GM18507 (cell line): ENCODE data around the gene EPHB1.

Experiments used
- DNase-seq: peaks from one replicate; pipeline ENCODE4 v3.0.0; 2011; ENCODE audit warnings: low read depth; ENCODE audit not compliant: insufficient read length; ENCODE audit errors: extremely low spot score
- FAIRE-seq: peaks from 2 replicates; lab custom pipeline; 2011; peaks lifted over from hg19 to GRCh38; lab: Jason Lieb, UNC

Gene EPHB1

GRCh38 chr3:135127946-135128470 is 332.9 kb downstream of the EPHB1 start:
- no peak for DNase-seq
- FAIRE-seq: no peak

GRCh38 chr3:135128818-135129217 is 333.8 kb downstream of the EPHB1 start:
- DNase-seq (no peak), FAIRE-seq (no peak)

DNA sequence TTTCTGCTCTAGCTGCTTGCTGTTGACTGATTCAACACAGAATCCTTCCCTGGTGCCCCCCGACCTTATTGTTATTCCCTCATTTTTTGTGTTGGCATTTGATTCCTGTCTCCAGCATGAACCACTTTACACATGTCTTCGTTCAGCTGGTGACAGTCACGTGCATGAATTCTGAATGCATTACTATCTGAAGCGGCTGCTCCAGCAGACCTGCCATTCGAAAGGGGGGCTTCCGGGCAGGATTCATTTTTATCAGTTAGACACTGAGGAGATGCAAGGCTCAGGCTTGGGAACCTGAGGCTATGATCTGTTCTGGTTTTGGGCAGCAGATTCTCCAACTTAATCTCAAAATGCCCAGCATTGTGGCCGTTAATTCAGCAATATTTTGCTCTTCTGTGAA is 336.2 kb downstream of the EPHB1 start:
- FAIRE-seq (no peak), DNase-seq (no peak)

DNA sequence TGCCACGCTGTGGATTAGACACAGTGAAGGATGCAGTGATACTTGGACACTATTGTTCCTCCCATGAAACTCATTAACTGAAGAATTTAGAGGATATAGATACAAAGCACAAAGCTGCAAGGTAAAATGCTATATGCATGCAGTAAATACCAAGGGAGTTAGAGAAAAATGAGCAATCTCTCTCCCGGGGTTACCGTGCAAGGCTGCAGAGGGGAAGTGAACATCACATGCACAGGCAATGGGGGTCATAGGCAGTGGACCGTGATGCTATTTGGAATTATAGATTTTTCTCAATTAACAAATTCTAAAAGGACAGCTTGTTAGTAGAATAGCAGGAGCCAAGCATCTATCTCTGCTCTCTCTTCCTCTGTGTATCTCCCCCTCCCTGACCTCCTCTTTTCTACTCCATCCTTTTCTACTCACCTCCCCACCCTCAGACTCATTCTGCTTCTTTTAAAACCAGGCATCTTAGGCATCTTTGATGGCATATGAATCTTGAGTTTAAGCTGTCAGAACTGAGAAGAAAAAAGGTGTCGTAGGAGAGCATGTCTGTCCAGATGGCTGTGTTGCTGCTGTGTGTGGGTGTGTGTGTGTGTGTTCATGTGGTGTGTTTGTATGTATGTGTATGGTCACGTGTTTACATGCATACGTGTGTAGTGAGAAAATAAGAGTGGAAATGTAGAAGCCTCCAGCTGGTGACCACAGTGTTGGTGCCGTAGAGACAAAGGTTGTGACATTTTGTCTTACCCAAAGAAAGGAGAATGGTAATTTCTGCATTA is 339.0 kb downstream of the EPHB1 start:
- no peak for DNase-seq
- no peak for FAIRE-seq

GRCh38 chr3:135134684-135135075 is 339.6 kb downstream of the EPHB1 start:
- no peak for FAIRE-seq

GRCh38 chr3:135135445-135135844 is 340.4 kb downstream of the EPHB1 start:
- no peak for FAIRE-seq
- no peak for DNase-seq

More at GRCh38 chr3:135134684-135135075, 339.6 kb downstream of the EPHB1 start:
- DNase-seq: no peak

GRCh38 chr3:135136361-135137100 is 341.5 kb downstream of the EPHB1 start:
- DNase-seq: no peak
- FAIRE-seq: peak; percentile 24

DNA sequence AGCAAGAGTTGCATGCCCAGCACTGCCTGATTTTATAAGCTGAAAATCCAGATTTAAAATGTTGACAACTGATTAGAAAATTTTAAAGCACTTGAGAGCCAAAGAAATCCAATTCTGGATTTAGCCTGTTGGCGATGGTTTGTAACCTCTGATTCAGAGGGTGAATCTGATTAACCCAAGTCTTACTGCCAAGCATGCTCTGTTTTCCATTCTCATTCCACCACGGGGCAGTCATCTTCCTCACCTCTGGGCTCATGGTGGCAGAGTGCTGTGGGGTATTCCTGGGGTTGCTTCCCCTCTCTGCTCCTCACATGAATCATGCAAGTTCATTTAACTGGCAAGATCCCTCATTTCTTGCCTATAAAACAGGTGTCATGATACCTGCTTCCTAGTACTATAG is 342.2 kb downstream of the EPHB1 start:
- FAIRE-seq (no peak), DNase-seq (no peak)

- no peak for DNase-seq
Observed at GRCh38 chr3:135138776-135139175, 343.7 kb downstream of the EPHB1 start.

DNA sequence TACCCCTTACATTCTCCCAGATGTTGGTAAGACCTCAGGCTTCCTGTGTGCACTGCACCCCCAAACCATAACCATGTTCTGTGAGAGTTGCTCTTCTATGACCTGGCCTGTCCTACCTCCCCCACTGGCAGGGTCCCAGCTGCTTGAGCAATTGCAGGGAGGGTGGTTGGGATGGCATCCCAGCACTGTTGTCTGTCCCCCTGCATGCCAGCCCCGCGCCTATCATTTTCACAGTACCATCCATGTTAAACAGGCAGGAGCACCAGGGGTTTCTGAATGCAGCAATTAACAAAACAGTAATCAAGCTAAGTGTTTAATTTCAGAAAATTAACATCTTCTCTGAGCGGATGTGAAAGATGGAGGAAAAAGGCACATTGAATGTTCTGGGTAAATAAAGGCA is 345.5 kb downstream of the EPHB1 start:
- no peak for FAIRE-seq
- DNase-seq: no peak

More at GRCh38 chr3:135138776-135139175, 343.7 kb downstream of the EPHB1 start:
- FAIRE-seq: no peak

DNA sequence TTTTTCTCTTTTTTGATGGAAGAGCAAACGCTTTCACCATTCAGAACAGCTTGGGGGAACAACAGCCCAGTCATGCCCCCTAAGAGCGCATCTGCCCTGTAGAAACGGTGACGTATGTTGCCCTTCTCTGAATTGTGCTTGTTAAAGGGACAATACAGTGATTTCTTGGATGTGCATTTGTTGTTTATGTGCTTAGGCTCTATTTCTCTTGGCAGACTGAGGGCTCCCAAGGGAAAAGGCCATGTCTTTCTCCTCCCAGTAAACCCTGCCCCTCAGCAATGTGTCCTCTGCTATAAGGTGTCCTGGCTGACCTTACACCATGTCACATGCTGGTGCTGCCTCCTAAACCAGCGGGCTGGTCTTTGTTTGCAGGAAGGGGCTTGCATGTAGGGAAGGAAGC is 346.1 kb downstream of the EPHB1 start:
- FAIRE-seq: no peak
- DNase-seq: no peak

- DNase-seq: no peak
- no peak for FAIRE-seq
Observed at GRCh38 chr3:135141672-135142071, 346.6 kb downstream of the EPHB1 start.

DNA sequence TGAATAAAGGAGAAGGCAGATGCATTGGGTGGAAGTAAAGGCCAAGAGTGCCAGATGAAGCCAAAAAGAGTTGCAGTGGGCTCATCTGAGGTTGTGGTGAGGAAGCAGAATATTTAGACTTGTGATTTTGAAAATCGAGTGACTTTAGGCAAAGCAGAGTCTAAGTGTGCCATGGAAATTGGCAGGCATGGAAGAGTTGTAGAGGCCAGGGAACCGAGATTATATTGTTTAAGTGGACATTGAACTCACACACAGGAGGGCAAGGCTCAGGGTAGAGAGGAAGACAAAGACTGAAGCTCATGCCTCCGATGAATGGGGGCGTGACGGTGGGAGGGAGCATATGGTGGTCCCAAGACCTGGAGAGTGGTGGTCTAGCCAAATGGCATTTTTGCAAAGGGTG is 347.5 kb downstream of the EPHB1 start:
- FAIRE-seq (no peak), DNase-seq (no peak)

DNA sequence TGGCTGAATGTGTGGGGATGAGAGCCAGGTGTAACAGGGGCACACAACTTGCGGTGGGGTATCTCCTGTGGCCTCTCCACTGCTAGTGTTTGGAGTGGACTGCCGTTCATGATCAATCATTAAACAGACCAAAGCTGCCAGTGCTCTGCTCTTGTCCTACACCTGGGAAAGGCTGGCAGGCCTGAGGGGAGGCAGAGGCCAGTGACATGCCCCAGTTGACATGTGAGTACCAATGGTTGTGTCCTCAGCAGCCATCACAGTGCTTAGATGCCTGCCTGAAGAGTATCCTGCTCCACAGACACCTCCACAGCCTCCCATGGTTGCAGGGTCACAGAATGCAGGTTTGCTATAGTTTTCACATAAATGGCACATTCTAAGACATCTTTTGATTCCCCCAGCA is 348.4 kb downstream of the EPHB1 start:
- FAIRE-seq (no peak), DNase-seq (no peak)

DNA sequence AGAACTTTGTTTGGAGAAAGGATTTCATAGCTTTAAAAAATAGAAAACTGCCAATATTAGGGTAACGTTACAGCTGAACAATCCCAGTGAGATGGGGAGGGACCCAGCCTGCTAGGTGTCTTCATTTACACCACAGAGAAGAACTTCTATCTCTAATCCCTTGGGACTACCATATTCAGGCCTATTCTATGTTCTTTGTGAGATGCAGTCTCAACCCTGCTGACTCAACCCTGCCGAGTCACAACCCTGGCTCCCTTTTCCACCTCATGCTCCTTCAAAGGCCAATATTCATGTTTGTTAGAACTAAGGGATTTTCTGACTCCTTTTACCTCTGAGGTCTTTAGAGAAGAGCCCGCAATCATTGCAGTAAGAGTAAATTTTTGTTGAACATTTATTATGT is 350.5 kb downstream of the EPHB1 start:
- no peak for DNase-seq
- no peak for FAIRE-seq

DNA sequence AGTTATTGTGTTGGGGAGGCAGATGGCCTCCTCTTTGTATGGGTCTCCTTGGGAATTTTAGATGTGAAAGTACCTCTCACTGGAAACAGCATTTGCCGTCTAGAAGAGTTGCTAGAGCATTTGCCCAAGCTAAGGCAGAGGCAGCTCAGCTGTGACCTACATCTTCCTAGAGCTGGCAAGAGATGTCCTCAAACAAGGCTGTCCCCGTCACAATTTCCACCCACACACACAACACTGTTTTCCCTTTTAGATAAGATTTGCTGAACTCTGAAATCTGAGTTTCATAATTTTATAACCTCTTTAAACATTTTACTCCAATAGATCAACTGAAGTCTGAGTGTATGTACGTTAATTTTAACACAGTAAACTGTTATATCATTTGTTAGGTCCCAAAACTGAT is 352.6 kb downstream of the EPHB1 start:
- FAIRE-seq: no peak

DNA sequence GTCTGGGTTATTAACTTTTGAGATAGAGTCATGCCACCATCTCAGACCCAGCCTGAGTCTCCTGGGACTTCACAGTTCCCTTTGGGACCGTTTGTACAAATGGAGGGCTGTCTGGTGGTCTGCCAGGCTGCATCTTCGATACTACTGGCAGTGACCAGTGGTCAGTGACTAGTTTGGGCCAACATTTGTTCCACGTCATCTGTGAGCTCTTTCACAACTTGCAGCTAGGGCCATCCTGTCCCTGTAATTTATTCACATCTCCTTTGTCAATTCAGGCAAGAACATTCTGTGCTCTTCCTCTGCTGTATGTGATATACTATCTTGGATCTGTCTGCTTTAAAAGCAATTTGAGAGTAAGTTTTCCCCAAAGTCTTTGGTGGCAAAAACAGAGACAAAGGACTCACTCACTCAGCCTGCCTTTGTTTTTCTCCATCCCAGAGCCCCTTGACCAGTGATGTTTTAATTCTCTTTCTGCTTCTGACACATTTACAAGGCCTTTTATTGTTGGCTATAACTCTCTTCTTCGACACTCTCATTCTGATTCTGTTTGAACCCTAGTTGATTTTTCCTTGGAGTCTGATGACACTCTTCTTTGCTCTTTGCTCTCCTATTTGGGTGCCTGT is 353.4 kb downstream of the EPHB1 start:
- DNase-seq (no peak), FAIRE-seq (no peak)

More for the DNA sequence above, 352.6 kb downstream of the EPHB1 start:
- no peak for DNase-seq

DNA sequence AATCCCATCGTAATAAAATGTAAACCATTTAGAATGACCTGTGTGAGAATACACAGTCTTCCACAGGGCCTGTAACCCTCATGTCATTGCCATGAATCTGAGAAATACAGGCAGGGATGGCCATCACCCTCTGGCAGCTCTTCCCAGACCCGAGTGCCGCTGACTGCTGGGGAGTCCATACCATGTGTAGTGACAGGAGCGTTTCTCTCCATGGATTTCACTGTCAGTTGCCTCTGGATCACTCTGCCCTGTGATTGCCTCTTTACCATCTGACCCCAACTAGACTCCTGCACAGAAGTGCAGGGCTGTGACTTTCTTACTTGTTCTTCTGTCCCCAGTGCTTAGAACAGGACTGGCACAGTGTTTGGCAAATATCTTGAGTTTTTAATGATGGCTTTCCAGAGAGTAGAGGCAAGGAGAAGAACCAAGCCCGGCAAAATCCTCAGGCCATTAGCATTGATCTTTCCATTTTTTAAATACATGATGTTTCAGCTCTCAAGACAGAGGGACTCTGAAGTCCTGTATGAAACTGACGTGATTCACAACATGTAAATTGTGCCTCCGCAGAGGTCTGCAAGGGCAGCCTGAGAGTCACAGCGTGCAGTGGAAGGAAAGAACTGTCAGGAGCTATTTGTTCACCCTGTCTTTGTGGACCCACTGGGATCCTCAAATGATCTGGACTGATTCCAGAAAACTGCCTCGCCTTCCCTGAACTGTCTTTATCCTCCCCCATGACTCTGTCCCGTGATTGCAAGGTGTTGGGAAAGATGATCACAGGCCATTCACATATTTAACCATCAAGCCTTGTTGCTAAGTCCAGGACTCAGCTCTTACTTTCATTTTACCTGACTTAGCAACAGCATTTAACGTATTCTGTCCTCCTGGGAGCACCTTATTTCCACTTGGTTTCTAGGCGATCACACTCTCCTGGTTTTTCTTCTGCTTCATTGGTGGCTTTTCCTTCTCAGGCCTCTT is 354.9 kb downstream of the EPHB1 start:
- no peak for FAIRE-seq
- DNase-seq: no peak

DNA sequence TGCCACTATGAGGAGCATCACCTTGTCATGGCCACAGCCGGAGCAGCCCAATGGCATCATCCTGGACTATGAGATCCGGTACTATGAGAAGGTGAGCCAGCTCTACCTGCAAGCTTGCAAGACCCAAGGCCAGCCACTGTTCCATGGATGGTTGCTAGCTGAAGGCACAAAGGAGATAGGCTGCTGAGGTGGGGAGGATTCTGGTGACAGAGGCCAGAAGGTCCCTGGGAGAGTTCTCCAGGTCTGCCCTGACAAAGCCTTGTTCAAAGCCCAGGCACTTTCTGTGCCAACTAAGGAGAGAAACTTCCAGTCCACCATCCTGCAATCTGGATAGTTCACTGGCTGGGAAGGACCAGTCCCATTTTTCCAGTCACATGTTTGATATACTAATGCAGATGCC is 359.1 kb downstream of the EPHB1 start:
- no peak for FAIRE-seq
- DNase-seq: no peak
